Activated naive CD8-positive, alpha-beta T cell treated with anti-CD3 and anti-CD28 coated beads, Interleukin-2, amount 50 U/mL, for 16 hours (primary cell): ENCODE data around the gene MARCHF3.
"Not testable (repeated sequence)": the region's sequence is repeated elsewhere in the genome, so short reads cannot be mapped to it uniquely, and the experiment has no call there.

Source experiments
- DNase-seq: peaks from one replicate; pipeline ENCODE4 v3.0.0-alpha.2; 2020; ENCODE audit warnings: low read depth, low spot score

Gene MARCHF3

GRCh38 chr5:126847826-126848251, 182.5 kb downstream of the MARCHF3 start:
- no peak for DNase-seq

GRCh38 chr5:126847456-126847820, 182.9 kb downstream of the MARCHF3 start:
- DNase-seq = no peak

GRCh38 chr5:126846744-126847455, 183.5 kb downstream of the MARCHF3 start:
- DNase-seq = no peak

- no peak for DNase-seq
Observed at GRCh38 chr5:126846344-126846743, 184.0 kb downstream of the MARCHF3 start.

GRCh38 chr5:126845470-126846070, 184.8 kb downstream of the MARCHF3 start:
- DNase-seq = not testable (repeated sequence)

GRCh38 chr5:126843375-126843774, 187.0 kb downstream of the MARCHF3 start:
- DNase-seq = not testable (repeated sequence)

GRCh38 chr5:126839407-126839806, 191.0 kb downstream of the MARCHF3 start:
- not testable (repeated sequence) for DNase-seq

- no peak for DNase-seq
Observed at GRCh38 chr5:126837906-126838539, 192.3 kb downstream of the MARCHF3 start.

- no peak for DNase-seq
Observed at GRCh38 chr5:126837242-126837641, 193.1 kb downstream of the MARCHF3 start.

- no peak for DNase-seq
Observed at GRCh38 chr5:126836778-126837177, 193.6 kb downstream of the MARCHF3 start.

- DNase-seq = no peak
Observed at GRCh38 chr5:126831156-126831555, 199.2 kb downstream of the MARCHF3 start.

GRCh38 chr5:126830061-126830460, 200.3 kb downstream of the MARCHF3 start:
- DNase-seq = no peak

GRCh38 chr5:126829098-126829497, 201.3 kb downstream of the MARCHF3 start:
- no peak for DNase-seq

GRCh38 chr5:126826619-126827215, 203.6 kb downstream of the MARCHF3 start:
- DNase-seq = no peak

GRCh38 chr5:126819253-126819652, 211.1 kb downstream of the MARCHF3 start:
- no peak for DNase-seq

- no peak for DNase-seq
Observed at GRCh38 chr5:126818736-126819135, 211.6 kb downstream of the MARCHF3 start.
